ENCODE results near the gene DEFB132. TPM values are rescaled to one million over a fixed set of nuclear protein-coding genes. Genes with fewer than 3 reads are reported as not detected.
"Not testable (repeated sequence)": the region's sequence is repeated elsewhere in the genome, so short reads cannot be mapped to it uniquely, and the experiment has no call there.

DEFB132 gene
- total and polyA plus RNA-seq, 2 experiments from 2014 or later, result not detected

DNA sequence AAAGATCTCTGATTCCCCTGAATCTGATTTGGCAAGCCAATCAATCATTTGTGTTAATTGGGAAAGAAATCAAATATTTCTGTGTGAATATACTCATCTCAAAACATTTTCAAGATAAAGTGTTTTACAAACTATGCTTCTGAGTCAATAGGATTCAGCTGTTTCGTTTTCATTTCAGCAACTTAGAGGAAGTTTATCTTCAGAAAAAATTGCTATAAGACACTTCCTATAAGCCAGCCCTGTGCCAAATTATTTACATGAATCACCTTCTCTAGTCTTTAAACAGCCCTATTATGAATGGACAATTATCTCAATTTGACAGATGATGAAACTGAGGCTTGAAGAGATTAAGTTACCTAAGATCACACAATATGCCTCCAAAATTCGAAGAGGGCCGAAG is 19.6 kb upstream of the DEFB132 start:
- in situ Hi-C loops (cut with MboI), result no loop called here
- no peaks in the 10 kb centered on the region for H4K20me1 ChIP-seq (ENCODE audit: insufficient read depth)
- H3K27ac ChIP-seq, result no peak overlapping the region
- no peaks in the 10 kb centered on the region for H3K36me3 ChIP-seq (ENCODE audit: low read depth)
- no peaks in the 10 kb centered on the region for H3K79me2 ChIP-seq (ENCODE audit: insufficient read depth)
- no peaks in the 10 kb centered on the region for H3K4me1 ChIP-seq (ENCODE audit: insufficient read depth)
- H3K27me3 ChIP-seq (replicated peaks; ENCODE audit: insufficient read depth), result peaks cover 14% of the 10 kb centered on the region; the same call in 1 of the 2 replicates
- no peak overlapping the region for H3K4me2 ChIP-seq (ENCODE audit: unreplicated experiment)
- no peaks in the 10 kb centered on the region for H3F3A ChIP-seq (ENCODE audit: insufficient read depth)
- DNase-seq, result no peak
- H3K9ac ChIP-seq, result no peak overlapping the region
- WGBS, 2 experiments (ENCODE audit: low coverage in 1 of 2, low lambda C conversion rate in 2 of 2, missing lambda C conversion rate in 2 of 2), result 62 to 66% methylated on average over 3 of the region's 3 CpGs
- no peaks in the 10 kb centered on the region for H3K9me2 ChIP-seq (ENCODE audit: insufficient read depth)
- H3K4me3 ChIP-seq, result no peak overlapping the region
- TF ChIP-seq EZH2phosphoT487 (IDR thresholded peaks at IDR 0.05; ENCODE audit: insufficient read depth, low read depth) (no peak), EZH2 (IDR thresholded peaks at IDR 0.05; ENCODE audit: insufficient read depth, poor library complexity, severe bottlenecking) (no peak)
- H2AFZ ChIP-seq, result no peak overlapping the region
- no peaks in the 10 kb centered on the region for H3K9me3 ChIP-seq (ENCODE audit: low read depth)

DNA sequence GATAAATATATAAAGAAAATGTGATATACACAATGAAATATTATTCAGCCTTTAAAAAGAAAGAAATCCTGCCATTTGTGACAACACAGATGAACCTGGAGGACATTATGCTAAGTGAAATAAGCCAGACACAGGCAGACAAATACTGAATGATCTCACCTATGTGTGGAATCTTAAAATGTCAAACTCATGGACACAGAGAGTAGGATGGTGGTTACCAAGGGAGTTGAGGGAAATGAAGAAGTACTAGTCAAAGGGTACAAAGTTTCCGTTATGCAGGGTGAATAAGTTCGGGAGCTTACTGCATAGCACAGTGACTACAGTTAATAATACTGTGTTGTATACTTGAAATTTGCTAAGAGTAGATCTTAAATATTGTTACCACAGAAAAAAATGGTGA is 14.6 kb upstream of the DEFB132 start:
- in situ Hi-C loops (cut with MboI), result no loop called here
- H3K79me2 ChIP-seq (ENCODE audit: insufficient read depth), result no peaks in the 10 kb centered on the region
- no peaks in the 10 kb centered on the region for H3F3A ChIP-seq (ENCODE audit: insufficient read depth)
- H3K4me1 ChIP-seq (ENCODE audit: insufficient read depth), result no peaks in the 10 kb centered on the region
- no peak overlapping the region for H3K27ac ChIP-seq
- peaks cover 19% of the 10 kb centered on the region for H3K27me3 ChIP-seq (replicated peaks; ENCODE audit: insufficient read depth)
- H3K9me2 ChIP-seq (ENCODE audit: insufficient read depth), result no peaks in the 10 kb centered on the region
- H3K9ac ChIP-seq, result no peak overlapping the region
- no peak overlapping the region for H2AFZ ChIP-seq
- no peaks in the 10 kb centered on the region for H4K20me1 ChIP-seq (ENCODE audit: insufficient read depth)
- no peak overlapping the region for H3K4me2 ChIP-seq (ENCODE audit: unreplicated experiment)
- H3K9me3 ChIP-seq (ENCODE audit: low read depth), result no peaks in the 10 kb centered on the region
- no peaks in the 10 kb centered on the region for H3K36me3 ChIP-seq (ENCODE audit: low read depth)
- no peak overlapping the region for H3K4me3 ChIP-seq
- DNase-seq, result no peak
- WGBS, 2 experiments (ENCODE audit: low coverage in 1 of 2, low lambda C conversion rate in 2 of 2, missing lambda C conversion rate in 2 of 2), result 30 to 47% methylated on average over 2 of the region's 2 CpGs
- no peak for TF ChIP-seq EZH2 (IDR thresholded peaks at IDR 0.05; ENCODE audit: insufficient read depth, poor library complexity, severe bottlenecking)
- no peak for TF ChIP-seq EZH2phosphoT487 (IDR thresholded peaks at IDR 0.05; ENCODE audit: insufficient read depth, low read depth)

GRCh38 chr20:251354-251753 is 6.2 kb upstream of the DEFB132 start:
- Histone ChIP-seq H3K4me1 (ENCODE audit: insufficient read depth) (no peaks in the 10 kb centered on the region), H3K27ac (no peak overlapping the region), H3K9ac (no peak overlapping the region), H3K27me3 (replicated peaks; ENCODE audit: insufficient read depth) (peaks cover 5% of the 10 kb centered on the region), H3K79me2 (ENCODE audit: insufficient read depth) (no peaks in the 10 kb centered on the region), H3K9me2 (ENCODE audit: insufficient read depth) (no peaks in the 10 kb centered on the region), H3K36me3 (ENCODE audit: low read depth) (no peaks in the 10 kb centered on the region), H3K4me3 (no peak overlapping the region), H2AFZ (no peak overlapping the region), H3F3A (ENCODE audit: insufficient read depth) (no peaks in the 10 kb centered on the region), H4K20me1 (ENCODE audit: insufficient read depth) (no peaks in the 10 kb centered on the region), H3K9me3 (ENCODE audit: low read depth) (no peaks in the 10 kb centered on the region), H3K4me2 (ENCODE audit: unreplicated experiment) (no peak overlapping the region)
- in situ Hi-C loops (cut with MboI), result no loop called here
- 5 to 8% methylated on average over 2 of the region's 2 CpGs for WGBS, 2 experiments (ENCODE audit: low coverage in 1 of 2, low lambda C conversion rate in 2 of 2, missing lambda C conversion rate in 2 of 2)
- TF ChIP-seq EZH2 (IDR thresholded peaks at IDR 0.05; ENCODE audit: insufficient read depth, poor library complexity, severe bottlenecking) (no peak), EZH2phosphoT487 (IDR thresholded peaks at IDR 0.05; ENCODE audit: insufficient read depth, low read depth) (no peak)
- no peak for DNase-seq

DNA sequence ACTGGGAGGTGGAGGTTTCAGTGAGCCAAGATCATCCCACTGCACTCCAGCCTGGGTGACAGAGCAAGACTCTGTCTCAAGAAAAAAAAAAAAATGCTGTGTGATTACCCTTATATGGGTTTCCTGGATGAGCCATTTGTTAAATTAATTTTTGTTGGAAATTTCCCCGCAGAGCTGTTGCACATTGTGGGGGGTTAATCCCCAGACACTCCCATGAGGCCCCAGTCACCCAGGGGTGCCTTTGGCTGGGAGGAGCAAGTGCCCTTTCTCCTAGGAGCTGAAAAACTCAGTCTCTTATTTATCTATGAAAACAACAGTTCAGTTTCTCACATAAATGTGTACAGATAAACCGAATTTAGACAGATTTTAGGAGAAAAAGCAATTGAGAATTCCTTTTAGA is 4.7 kb upstream of the DEFB132 start:
- H2AFZ ChIP-seq, result no peak overlapping the region
- H3K4me1 ChIP-seq (ENCODE audit: insufficient read depth), result no peaks in the 10 kb centered on the region
- peaks cover 7% of the 10 kb centered on the region for H3K27me3 ChIP-seq (replicated peaks; ENCODE audit: insufficient read depth)
- no peaks in the 10 kb centered on the region for H3F3A ChIP-seq (ENCODE audit: insufficient read depth)
- H3K36me3 ChIP-seq (ENCODE audit: low read depth), result no peaks in the 10 kb centered on the region
- no peak overlapping the region for H3K9ac ChIP-seq
- DNase-seq, result no peak
- no peaks in the 10 kb centered on the region for H3K9me3 ChIP-seq (ENCODE audit: low read depth)
- in situ Hi-C loops (cut with MboI), result no loop called here
- TF ChIP-seq EZH2 (IDR thresholded peaks at IDR 0.05; ENCODE audit: insufficient read depth, poor library complexity, severe bottlenecking) (no peak), EZH2phosphoT487 (IDR thresholded peaks at IDR 0.05; ENCODE audit: insufficient read depth, low read depth) (no peak)
- H3K79me2 ChIP-seq (ENCODE audit: insufficient read depth), result no peaks in the 10 kb centered on the region
- no peak overlapping the region for H3K4me3 ChIP-seq
- WGBS, 2 experiments (ENCODE audit: low coverage in 1 of 2, low lambda C conversion rate in 2 of 2, missing lambda C conversion rate in 2 of 2), result 41 to 43% methylated on average over 2 of the region's 2 CpGs
- H3K4me2 ChIP-seq (ENCODE audit: unreplicated experiment), result no peak overlapping the region
- no peak overlapping the region for H3K27ac ChIP-seq
- H4K20me1 ChIP-seq (ENCODE audit: insufficient read depth), result no peaks in the 10 kb centered on the region
- H3K9me2 ChIP-seq (ENCODE audit: insufficient read depth), result no peaks in the 10 kb centered on the region

DNA sequence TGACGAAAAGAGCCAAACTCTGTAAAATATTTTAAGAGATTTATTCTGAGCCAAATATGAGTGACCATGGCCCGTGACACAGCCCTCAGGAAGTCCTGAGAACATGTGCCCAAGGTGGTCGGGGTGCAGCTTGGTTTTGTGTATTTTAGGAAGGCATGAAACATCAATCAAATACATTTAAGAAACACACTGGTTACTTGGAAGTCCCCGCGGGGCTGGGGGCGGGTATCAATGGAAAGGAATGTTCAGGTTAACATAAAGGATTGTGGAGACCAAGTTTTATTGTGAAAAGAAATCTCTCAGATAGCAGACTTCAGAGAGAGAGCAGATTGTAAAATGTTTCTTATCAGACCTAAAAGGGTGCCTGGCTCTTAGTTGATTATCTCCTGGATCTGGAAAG is 4.1 kb upstream of the DEFB132 start:
- H3K9me2 ChIP-seq (ENCODE audit: insufficient read depth); H3K27me3 ChIP-seq (replicated peaks; ENCODE audit: insufficient read depth); DNase-seq; H3K4me3 ChIP-seq; H3K9ac ChIP-seq; in situ Hi-C loops (cut with MboI); H3K27ac ChIP-seq; H3K79me2 ChIP-seq (ENCODE audit: insufficient read depth); H3K36me3 ChIP-seq (ENCODE audit: low read depth); H3F3A ChIP-seq (ENCODE audit: insufficient read depth); H3K9me3 ChIP-seq (ENCODE audit: low read depth); H3K4me2 ChIP-seq (ENCODE audit: unreplicated experiment); H3K4me1 ChIP-seq (ENCODE audit: insufficient read depth); H4K20me1 ChIP-seq (ENCODE audit: insufficient read depth); H2AFZ ChIP-seq: not testable (repeated sequence)
- WGBS, 2 experiments (ENCODE audit: low coverage in 1 of 2, low lambda C conversion rate in 2 of 2, missing lambda C conversion rate in 2 of 2), result 15 to 19% methylated on average over 6 of the region's 6 CpGs
